ENCODE measurements around the gene ANKRD34B. TPM values are rescaled to one million over a fixed set of nuclear protein-coding genes. Genes with fewer than 3 reads are reported as not detected.

Gene ANKRD34B
- total RNA-seq, 2 donors from 2014 or later = 0.20 to 0.49 TPM

- no peak overlapping the region for H3K4me3 ChIP-seq (ENCODE audit: low read length)
- H3K27me3 ChIP-seq (ENCODE audit: control insufficient read depth, insufficient read depth, low read length, poor library complexity, severe bottlenecking) = peaks cover 50% of the 10 kb centered on the region
- Mint-ChIP-seq H3K27me3 (ENCODE audit: insufficient read depth) (peaks cover 62% of the 10 kb centered on the region), H3K36me3 (ENCODE audit: low read depth) (no peaks in the 10 kb centered on the region), H3K4me1 (no peaks in the 10 kb centered on the region), H3K27ac (no peak overlapping the region), H3K4me3 (no peak overlapping the region), H3K9me3 (peaks cover 2% of the 10 kb centered on the region)
- H3K27ac ChIP-seq (ENCODE audit: low read depth, low read length) = no peak overlapping the region
- no peak for DNase-seq
- 40 to 61% methylated on average over 3 to 5 of the region's 5 CpGs for WGBS, 2 experiments (ENCODE audit: insufficient coverage in 1 of 2, insufficient read length in 1 of 2)
- no peak overlapping the region for H3K9ac ChIP-seq (ENCODE audit: extremely low read depth, low read length, poor library complexity, severe bottlenecking)
- H3K36me3 ChIP-seq (ENCODE audit: control insufficient read depth, insufficient read depth, low read length) = no peaks in the 10 kb centered on the region
- H3K9me3 ChIP-seq (ENCODE audit: control insufficient read depth, low read length) = no peaks in the 10 kb centered on the region
- TF ChIP-seq CTCF (conservative IDR thresholded peaks at IDR 0.05) = no peak
- H3K4me1 ChIP-seq (ENCODE audit: control insufficient read depth, insufficient read depth, low read length) = no peaks in the 10 kb centered on the region
These were observed 7.6 kb upstream of the ANKRD34B start for GRCh38 chr5:80577707-80578106.

GRCh38 chr5:80576383-80576782 lies 6.3 kb upstream of the ANKRD34B start:
- Histone ChIP-seq H3K27me3 (ENCODE audit: control insufficient read depth, insufficient read depth, low read length, poor library complexity, severe bottlenecking) (peaks cover 63% of the 10 kb centered on the region), H3K9me3 (ENCODE audit: control insufficient read depth, low read length) (no peaks in the 10 kb centered on the region), H3K27ac (ENCODE audit: low read depth, low read length) (no peak overlapping the region), H3K4me1 (ENCODE audit: control insufficient read depth, insufficient read depth, low read length) (no peaks in the 10 kb centered on the region), H3K9ac (ENCODE audit: extremely low read depth, low read length, poor library complexity, severe bottlenecking) (no peak overlapping the region), H3K4me3 (ENCODE audit: low read length) (no peak overlapping the region), H3K36me3 (ENCODE audit: control insufficient read depth, insufficient read depth, low read length) (no peaks in the 10 kb centered on the region)
- 92% methylated on average over 5 of the region's 5 CpGs for WGBS, 2 experiments (ENCODE audit: insufficient coverage in 1 of 2, insufficient read length in 1 of 2)
- Mint-ChIP-seq H3K36me3 (ENCODE audit: low read depth) (no peaks in the 10 kb centered on the region), H3K4me3 (no peak overlapping the region), H3K9me3 (peaks cover 4% of the 10 kb centered on the region), H3K27ac (no peak overlapping the region), H3K4me1 (no peaks in the 10 kb centered on the region), H3K27me3 (ENCODE audit: insufficient read depth) (peaks cover 74% of the 10 kb centered on the region)
- DNase-seq = no peak
- TF ChIP-seq CTCF (conservative IDR thresholded peaks at IDR 0.05) = no peak

GRCh38 chr5:80573062-80573461 lies 3.0 kb upstream of the ANKRD34B start:
- Histone ChIP-seq H3K9me3 (ENCODE audit: control insufficient read depth, low read length) (no peaks in the 10 kb centered on the region), H3K27ac (ENCODE audit: low read depth, low read length) (no peak overlapping the region), H3K4me3 (ENCODE audit: low read length) (no peak overlapping the region), H3K4me1 (ENCODE audit: control insufficient read depth, insufficient read depth, low read length) (no peaks in the 10 kb centered on the region), H3K9ac (ENCODE audit: extremely low read depth, low read length, poor library complexity, severe bottlenecking) (no peak overlapping the region), H3K36me3 (ENCODE audit: control insufficient read depth, insufficient read depth, low read length) (no peaks in the 10 kb centered on the region), H3K27me3 (ENCODE audit: control insufficient read depth, insufficient read depth, low read length, poor library complexity, severe bottlenecking) (peaks cover 84% of the 10 kb centered on the region)
- DNase-seq = no peak
- no peak overlapping the region for H3K4me3 Mint-ChIP-seq
- no peak overlapping the region for H3K27ac Mint-ChIP-seq
- no peaks in the 10 kb centered on the region for H3K36me3 Mint-ChIP-seq (ENCODE audit: low read depth)
- peaks cover 4% of the 10 kb centered on the region for H3K9me3 Mint-ChIP-seq
- H3K4me1 Mint-ChIP-seq = peaks cover 1% of the 10 kb centered on the region
- TF ChIP-seq CTCF (conservative IDR thresholded peaks at IDR 0.05) = no peak
- WGBS, 2 experiments (ENCODE audit: insufficient coverage in 1 of 2, insufficient read length in 1 of 2) = 78 to 95% methylated on average over 2 to 3 of the region's 3 CpGs
- H3K27me3 Mint-ChIP-seq (ENCODE audit: insufficient read depth) = peaks cover 93% of the 10 kb centered on the region

Data from endodermal cell (in vitro differentiated cells).